DND-41 (cell line): Measurements from ENCODE around the gene RASL11B.

ENCODE experiments used
- CTCF ChIP-seq: IDR thresholded peaks from 2 replicates; pipeline ENCODE4 v1.5.1; 2012; ENCODE audit warnings: borderline replicate concordance, low read length, moderate library complexity, mild to moderate bottlenecking; ENCODE audit not compliant: poor library complexity, severe bottlenecking; ENCODE audit errors: extremely low read depth
- EZH2 ChIP-seq: IDR thresholded peaks from 3 replicates; pipeline ENCODE4 v1.6.1; 2012; ENCODE audit warnings: borderline replicate concordance, low read depth, mild to moderate bottlenecking, moderate library complexity, low read length, inconsistent platforms; ENCODE audit not compliant: severe bottlenecking

DNA sequence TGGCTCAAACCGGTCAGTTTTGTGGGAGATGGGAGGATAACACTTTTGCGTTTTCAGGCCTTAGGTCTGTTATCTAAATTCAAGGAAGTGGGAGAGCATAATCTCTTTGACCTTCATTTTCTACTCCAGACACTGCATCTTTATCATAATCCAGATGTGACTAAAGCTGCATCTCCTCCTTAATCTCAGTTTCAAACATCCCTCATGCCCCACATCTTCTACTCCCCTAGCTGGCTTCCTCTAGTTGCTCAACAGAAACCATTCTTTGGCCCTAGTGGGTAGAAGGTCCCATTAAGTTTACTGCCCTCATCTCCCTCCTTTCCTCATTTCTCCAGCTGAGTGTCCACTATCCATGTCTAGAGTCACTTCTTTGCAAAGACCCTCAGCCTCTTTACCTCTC lies 18.8 kb upstream of the RASL11B start:
- no peak for TF ChIP-seq CTCF
- TF ChIP-seq EZH2 = no peak
